Measurements from ENCODE around the gene AKAP14.
"Not testable (repeated sequence)": the region's sequence is repeated elsewhere in the genome, so short reads cannot be mapped to it uniquely, and the experiment has no call there.

The AKAP14 gene

GRCh38 chrX:119899125-119899524, 3.4 kb downstream of the AKAP14 start:
- no peak for DNase-seq (ENCODE audit: low read depth)
- TF ChIP-seq, protein P1, sequence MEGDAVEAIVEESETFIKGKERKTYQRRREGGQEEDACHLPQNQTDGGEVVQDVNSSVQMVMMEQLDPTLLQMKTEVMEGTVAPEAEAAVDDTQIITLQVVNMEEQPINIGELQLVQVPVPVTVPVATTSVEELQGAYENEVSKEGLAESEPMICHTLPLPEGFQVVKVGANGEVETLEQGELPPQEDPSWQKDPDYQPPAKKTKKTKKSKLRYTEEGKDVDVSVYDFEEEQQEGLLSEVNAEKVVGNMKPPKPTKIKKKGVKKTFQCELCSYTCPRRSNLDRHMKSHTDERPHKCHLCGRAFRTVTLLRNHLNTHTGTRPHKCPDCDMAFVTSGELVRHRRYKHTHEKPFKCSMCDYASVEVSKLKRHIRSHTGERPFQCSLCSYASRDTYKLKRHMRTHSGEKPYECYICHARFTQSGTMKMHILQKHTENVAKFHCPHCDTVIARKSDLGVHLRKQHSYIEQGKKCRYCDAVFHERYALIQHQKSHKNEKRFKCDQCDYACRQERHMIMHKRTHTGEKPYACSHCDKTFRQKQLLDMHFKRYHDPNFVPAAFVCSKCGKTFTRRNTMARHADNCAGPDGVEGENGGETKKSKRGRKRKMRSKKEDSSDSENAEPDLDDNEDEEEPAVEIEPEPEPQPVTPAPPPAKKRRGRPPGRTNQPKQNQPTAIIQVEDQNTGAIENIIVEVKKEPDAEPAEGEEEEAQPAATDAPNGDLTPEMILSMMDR (IDR thresholded peaks at IDR 0.05; ENCODE audit: control insufficient read depth, extremely low read depth, insufficient read depth), result no peak
- H3K4me3 ChIP-seq (ENCODE audit: low read depth, low read length), result no peak overlapping the region

GRCh38 chrX:119900976-119901375, 5.3 kb downstream of the AKAP14 start:
- DNase-seq (ENCODE audit: low read depth), result no peak
- H3K4me3 ChIP-seq (ENCODE audit: low read depth, low read length), result no peak overlapping the region
- TF ChIP-seq, protein P1 (IDR thresholded peaks at IDR 0.05; ENCODE audit: control insufficient read depth, extremely low read depth, insufficient read depth), result no peak

DNA sequence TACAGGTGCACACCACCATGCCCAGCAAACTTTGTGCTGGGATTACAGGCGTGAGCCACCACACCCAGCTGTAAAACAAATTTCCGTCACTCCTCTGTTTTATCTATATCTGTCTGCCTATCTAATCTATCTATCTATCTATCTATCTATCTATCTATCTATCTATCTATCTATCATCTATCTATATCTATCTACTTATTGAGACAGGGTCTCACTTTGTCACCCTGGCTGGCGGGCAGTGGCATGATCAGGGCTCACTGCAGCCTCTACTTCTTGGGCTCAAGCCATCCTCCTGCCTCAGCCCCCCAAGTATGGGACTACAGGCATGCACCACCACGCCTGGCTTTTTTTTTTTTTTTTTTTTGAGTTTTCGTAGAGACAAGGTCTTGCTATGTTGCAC, 20.6 kb downstream of the AKAP14 start:
- no peak for DNase-seq (ENCODE audit: low read depth)
- no peak overlapping the region for H3K4me3 ChIP-seq (ENCODE audit: low read depth, low read length)
- TF ChIP-seq, protein P1 (IDR thresholded peaks at IDR 0.05; ENCODE audit: control insufficient read depth, extremely low read depth, insufficient read depth), result no peak

DNA sequence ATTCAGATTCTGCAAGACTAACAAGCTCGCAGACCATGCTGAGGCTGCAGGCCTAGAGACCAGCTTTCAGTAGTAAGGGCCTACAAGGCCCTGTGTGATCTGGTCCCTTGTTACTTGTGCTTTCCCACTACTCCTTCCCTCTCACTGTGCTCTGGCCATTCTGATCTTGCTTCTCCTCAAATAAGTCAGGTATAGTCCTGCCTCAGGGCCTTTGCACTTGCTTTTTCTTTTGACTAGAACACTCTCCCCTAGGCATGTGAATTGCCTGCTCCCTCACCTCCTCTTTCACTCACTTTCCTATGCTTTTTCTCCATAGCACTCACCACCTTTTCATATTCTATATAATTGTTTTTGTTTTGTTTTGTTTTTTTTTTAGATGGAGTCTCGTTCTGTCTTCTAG, 22.2 kb downstream of the AKAP14 start:
- TF ChIP-seq, protein P1 (IDR thresholded peaks at IDR 0.05; ENCODE audit: control insufficient read depth, extremely low read depth, insufficient read depth), result no peak
- H3K4me3 ChIP-seq (ENCODE audit: low read depth, low read length), result no peak overlapping the region
- DNase-seq (ENCODE audit: low read depth), result no peak

DNA sequence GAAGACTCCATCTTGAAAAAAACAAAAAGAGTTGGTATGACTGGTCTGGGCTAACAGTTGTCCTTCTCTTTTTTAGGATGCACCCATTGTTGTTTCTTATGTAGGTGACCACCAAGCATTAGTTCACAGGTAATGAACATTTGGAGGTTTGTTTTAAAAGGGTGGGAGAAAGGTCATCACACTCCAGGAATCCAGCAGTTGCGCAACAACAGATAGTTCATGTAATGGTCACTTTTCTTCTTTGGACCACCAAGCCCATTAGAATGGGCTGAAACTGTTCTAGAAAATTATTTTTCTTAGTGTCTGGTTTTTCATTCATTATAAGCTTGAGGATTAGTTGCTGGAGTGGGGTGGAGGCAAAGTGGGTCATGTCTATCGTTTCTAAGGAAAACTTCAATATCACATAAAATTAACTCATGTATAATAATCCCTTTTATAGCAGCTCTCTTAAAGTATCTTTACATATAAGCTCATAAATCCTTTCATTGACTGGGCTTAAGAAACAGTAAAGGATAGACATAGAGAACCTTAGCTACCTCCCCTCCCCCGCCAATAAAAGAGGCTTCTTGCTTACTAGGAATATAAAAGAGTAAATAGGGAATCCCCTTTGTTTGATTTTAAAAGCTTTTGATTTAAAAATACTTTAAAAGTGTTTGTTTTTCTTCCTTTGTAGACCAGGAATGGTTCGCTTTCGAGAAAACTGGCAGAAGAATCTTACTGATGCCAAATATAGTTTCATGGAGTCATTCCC, 24.3 kb downstream of the AKAP14 start:
- TF ChIP-seq, protein P1 (IDR thresholded peaks at IDR 0.05; ENCODE audit: control insufficient read depth, extremely low read depth, insufficient read depth), result no peak
- DNase-seq (ENCODE audit: low read depth), result no peak
- H3K4me3 ChIP-seq (ENCODE audit: low read depth, low read length), result no peak overlapping the region

- not testable (repeated sequence) for DNase-seq (ENCODE audit: low read depth); H3K4me3 ChIP-seq (ENCODE audit: low read depth, low read length)
Measured at GRCh38 chrX:119922391-119922790, 26.7 kb downstream of the AKAP14 start.

- DNase-seq (ENCODE audit: low read depth), result no peak
- H3K4me3 ChIP-seq (ENCODE audit: low read depth, low read length), result no peak overlapping the region
- TF ChIP-seq, protein P1 (IDR thresholded peaks at IDR 0.05; ENCODE audit: control insufficient read depth, extremely low read depth, insufficient read depth), result no peak
Measured at GRCh38 chrX:119935215-119935874, 39.7 kb downstream of the AKAP14 start.
